Muscle of arm (tissue), 12 donors: ENCODE data around the gene BIRC3. TPM values are rescaled to one million over a fixed set of nuclear protein-coding genes. Genes with fewer than 3 reads are reported as not detected.
"Not testable (repeated sequence)": the region's sequence is repeated elsewhere in the genome, so short reads cannot be mapped to it uniquely, and the experiment has no call there.

Source experiments
- DNase-seq: peaks from one replicate; pipeline ENCODE4 v3.0.0-alpha.2; 2013
- polyA plus RNA-seq, 12 donors: library from polyadenylated mRNA; unstranded; fragments of 120-200 nt; gene quantifications; one replicate each; pipeline ENCODE4 v1.2.1, GENCODE V29; 2013; ENCODE audit not compliant: insufficient read length in 12 of 12

Gene BIRC3
- polyA plus RNA-seq, 12 donors = 0.74 to 7.6 (median 1.6) TPM; not detected in 1

GRCh38 chr11:102295045-102295444 is 22.2 kb upstream of the BIRC3 start:
- no peak for DNase-seq

DNA sequence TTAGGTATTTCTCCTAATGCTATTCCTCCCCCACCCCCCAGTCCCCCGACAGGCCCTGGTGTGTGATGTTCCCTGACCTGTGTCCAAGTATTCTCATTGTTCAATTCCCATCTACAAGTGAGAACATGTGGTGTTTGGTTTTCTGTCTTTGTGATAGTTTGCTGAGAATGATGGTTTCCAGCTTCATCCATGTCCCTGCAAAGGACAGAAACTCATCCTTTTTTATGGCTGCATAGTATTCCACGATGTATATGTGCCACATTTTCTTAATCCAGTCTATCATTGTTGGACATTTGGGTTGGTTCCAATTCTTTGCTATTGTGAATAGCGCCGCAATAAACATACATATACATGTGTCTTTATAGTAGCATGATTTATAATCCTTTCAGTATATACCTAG is 20.5 kb upstream of the BIRC3 start:
- not testable (repeated sequence) for DNase-seq

GRCh38 chr11:102300837-102301236 is 16.4 kb upstream of the BIRC3 start:
- DNase-seq = not testable (repeated sequence)

DNA sequence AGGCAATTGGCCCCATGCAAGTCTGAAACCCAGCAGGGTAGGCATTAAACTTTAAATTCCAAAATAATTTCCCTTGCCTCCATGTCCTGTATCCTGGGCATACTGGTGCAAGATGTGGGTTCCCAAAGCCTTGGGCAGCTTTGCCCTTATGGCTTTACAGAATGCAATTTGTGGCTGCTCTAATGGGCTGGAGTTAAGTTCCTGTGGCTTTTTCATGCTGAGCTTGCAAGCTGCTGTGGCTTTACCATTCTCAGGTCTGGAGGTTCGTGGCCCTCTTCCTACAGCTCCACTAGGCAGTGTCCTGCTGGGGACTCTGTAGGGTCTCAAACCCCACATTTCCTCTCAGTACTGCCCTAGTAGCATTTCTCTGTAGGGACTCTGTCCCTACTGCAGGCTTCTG is 15.0 kb upstream of the BIRC3 start:
- no peak for DNase-seq

GRCh38 chr11:102304686-102305085 is 12.6 kb upstream of the BIRC3 start:
- no peak for DNase-seq

GRCh38 chr11:102305352-102306047 is 11.8 kb upstream of the BIRC3 start:
- DNase-seq = no peak

DNA sequence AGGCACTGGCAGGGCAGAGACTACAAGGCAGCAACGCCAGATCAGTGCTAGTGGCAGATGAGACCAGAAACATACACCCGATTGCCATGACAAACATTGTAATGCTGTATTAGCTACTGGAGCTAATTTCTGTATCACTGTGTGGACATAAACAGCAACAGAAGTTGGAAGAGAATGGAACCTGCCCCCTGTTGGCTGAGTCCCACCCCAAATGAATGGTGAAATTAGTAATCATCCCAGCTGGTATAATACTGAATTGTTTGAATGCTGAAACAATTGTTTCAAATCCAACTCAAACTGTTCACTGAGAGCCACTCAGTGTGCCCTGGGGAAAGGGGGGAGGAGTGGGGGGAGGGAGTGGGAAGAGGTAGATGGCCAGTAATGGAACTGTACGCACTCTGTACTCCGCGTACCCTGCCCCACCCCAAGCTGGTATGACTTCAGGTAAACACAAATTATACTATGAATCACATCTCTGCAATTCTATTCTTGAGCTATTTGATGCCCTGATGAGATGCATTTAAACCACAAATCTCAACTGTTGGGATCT is 11.2 kb upstream of the BIRC3 start:
- DNase-seq = no peak

DNA sequence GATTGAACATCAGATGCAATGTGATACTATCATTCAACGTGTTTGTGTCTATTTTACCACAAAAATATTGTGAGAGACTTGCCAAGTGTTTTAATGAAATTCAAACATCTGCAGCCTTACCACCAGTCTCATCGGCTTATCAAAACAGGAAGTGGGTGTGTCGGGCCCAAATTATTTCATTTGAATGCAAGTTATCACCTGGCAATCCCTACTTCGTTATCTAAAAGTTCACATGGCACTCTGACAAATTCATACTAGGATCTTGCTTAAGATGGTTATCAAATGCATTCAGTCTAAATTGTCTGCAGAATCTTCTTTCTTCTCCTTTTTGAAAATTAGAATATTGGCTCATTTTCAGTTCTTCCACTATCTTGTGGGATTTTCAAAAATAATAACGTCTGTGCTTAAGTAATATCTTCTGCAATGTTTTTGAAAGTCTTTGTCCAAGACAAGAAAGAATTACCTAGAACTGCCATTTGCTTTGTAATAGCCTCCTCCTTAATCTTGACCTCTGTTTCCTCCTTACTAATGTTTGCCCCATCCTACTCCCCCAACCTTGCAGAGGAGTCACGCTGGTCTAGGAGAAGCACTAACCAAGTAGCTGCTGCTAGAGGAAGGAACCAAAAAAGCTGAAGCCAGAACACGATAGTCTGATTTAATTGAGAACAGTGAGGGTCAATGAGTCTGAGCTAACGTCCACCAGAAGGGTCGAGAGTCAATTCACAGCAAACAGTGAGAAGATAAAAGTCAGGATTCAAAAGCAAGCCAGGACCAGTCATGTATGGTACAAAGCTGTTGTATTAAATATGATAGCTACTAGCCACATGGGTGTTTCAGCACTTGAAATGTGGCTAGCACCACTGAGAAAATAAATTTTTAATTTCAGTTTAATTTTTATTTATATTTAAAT is 10.2 kb upstream of the BIRC3 start:
- no peak for DNase-seq

DNA sequence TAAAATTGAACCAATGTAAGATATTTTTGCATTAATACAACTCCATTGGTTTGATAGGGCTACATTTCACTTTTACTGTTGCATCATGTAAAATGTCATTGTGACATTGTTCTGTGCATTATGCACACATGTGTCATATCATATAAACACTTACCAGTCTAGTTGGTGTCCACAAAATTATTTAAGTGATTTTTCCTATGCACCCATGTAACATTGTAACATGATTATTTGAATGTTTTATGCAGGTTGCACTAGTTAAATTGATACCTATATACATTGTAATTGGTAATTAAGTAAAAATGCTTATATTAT is 9.6 kb upstream of the BIRC3 start:
- no peak for DNase-seq

DNA sequence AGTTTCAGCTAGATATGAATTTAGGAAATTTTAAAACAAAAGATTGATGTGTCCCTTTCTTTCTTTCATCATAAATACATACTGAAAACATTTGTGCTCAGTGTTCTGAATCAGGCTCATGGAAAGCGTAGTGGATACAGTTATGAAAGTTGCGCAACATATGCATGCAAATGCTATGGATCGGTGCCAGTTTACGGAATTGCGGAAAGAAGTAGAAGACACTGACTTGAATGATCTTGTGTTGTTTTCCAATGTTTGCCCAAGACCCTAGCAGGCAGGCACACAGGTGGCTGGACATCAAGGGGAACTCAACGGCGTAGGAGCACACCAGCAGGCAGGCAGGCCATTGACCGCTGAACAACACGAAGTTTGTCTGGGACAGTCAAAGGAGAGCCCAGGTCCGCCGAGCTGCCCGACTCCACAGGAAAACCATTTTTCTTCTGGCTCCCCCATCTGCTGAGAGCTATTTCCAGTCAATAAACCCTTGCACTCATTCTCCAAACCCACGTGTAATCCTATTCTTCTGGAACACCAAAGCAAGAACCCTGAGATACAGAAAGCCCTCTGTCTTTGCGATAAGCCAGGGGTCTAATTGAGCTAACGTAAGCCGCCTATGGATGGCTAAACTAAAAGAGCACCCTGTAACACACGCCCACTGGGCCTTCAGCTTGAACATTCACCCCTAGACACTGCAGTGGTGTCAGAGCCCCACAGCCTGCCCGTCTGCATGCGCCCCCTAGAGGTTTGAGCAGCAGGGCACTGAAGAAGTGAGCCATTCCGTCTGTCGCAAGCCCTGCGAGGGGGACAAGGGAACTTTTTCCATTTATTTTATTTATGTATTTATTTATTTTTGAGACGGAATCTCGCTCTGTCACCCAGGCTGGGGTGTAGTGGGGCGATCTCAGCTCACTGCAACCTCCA is 7.4 kb upstream of the BIRC3 start:
- DNase-seq = no peak

DNA sequence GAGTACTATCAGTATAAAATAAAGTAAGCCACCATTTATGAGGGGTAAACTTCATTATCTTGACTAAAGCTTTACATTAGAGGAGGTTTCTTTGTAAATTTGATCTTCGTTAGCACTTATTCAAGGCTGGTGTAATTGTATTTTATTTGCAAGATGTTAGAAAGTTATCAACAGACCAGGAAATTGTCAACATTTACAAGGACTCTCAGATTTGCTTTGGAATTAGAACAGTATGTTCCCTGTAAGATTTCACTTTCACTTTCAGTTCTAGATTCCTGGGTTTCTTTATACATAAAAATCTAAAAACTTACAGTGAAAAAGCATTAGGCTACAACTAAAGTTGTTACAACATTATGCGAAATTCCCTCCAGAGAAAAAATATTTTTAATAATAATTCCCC is 4.6 kb upstream of the BIRC3 start:
- peak; percentile 18 for DNase-seq

GRCh38 chr11:102313238-102313940 is 3.9 kb upstream of the BIRC3 start:
- no peak for DNase-seq

GRCh38 chr11:102314784-102315183 is 2.5 kb upstream of the BIRC3 start:
- no peak for DNase-seq

DNA sequence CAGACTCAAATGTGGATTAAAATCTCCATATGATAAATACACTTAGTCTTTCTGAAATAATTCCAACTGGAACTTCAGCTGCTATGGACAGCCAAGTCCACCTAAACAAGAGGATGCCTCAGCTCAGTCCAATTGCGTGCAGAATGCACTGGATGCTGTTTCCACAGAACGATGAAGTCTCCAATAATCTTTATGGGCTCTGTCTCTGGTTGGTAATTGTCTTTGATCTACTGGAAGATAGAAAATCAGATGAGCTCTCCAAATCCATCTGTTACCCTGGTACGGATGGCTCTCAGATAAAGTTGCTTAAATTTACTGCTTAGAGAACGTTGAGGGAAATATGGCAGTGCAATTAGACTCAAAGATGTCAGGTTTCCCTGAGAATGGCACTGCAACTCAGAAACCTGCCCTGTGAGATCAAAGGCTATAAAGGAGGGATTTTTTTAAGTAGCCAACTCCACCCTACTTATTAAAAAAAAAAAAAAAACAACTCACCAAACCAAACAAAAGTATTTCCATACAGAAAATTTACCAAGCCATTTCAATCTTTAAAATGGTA is 859 bp upstream of the BIRC3 start:
- no peak for DNase-seq

DNA sequence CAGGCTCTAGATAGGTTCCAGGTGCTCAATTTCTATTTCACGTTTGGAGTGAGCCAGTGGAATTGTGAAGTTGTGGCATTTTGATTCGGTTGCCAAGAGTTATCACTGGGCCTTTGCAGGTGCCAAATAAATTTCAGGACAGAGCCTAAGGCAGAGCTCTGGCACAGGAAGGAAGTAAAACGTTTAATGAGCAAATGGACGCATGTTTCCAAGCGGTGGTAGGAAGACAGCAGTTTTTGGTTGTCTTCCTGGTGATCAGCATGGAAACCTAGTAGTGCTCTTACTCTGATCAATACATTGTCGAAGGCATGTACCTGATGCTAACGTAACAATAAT is 452 bp downstream of the BIRC3 start:
- no peak for DNase-seq

DNA sequence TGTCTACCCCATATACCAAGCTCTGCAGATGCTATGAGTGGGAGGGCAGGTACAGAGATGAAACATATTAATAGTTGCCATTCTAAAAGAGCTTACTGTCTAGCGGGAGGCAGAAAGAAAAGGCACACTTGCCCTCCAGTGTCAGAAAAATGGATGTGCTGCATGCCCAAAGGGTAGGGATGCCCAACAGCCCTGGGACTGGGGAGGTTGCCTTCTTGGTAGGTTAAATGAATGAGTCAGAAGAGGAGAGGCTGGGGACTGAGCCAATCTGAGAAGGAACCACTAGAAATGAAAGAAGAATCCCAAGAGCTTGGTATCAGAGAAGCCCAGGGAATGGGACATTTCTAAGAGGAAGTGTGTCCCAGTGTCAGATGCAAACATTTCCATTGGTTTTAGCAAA is 1.2 kb downstream of the BIRC3 start:
- no peak for DNase-seq

DNA sequence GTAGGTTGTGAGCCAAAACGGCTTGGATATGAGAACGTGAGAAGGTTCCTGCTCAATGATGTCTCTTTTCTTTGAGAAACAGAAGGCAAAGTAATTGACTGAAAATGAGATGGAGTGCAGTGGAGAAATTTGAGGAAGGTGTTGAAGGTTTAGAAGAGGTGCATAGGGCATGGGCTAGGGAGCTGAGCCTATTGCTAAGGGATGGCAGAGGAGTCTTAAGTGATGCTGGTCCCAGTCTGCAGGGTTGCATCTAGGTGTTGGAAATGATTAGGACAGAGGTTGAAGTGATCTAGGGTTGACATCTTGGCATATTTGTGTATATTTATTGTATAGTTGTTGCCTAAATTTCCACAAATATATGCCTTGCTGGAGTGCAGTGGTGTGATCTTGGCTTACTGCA is 2.3 kb downstream of the BIRC3 start:
- no peak for DNase-seq

- DNase-seq = no peak
These were observed 2.9 kb downstream of the BIRC3 start for GRCh38 chr11:102320188-102320587.

GRCh38 chr11:102320679-102321078 is 3.4 kb downstream of the BIRC3 start:
- no peak for DNase-seq

DNA sequence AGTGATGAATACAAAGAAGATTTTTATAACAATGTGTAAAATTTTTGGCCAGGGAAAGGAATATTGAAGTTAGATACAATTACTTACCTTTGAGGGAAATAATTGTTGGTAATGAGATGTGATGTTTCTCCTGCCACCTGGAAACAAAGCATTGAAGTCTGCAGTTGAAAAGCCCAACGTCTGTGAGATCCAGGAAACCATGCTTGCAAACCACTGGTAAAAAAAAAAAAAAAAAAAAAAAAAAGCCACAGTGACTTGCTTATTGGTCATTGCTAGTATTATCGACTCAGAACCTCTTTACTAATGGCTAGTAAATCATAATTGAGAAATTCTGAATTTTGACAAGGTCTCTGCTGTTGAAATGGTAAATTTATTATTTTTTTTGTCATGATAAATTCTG is 5.3 kb downstream of the BIRC3 start:
- DNase-seq = no peak
